ENCODE data around the gene GSX2.

The GSX2 gene

DNA sequence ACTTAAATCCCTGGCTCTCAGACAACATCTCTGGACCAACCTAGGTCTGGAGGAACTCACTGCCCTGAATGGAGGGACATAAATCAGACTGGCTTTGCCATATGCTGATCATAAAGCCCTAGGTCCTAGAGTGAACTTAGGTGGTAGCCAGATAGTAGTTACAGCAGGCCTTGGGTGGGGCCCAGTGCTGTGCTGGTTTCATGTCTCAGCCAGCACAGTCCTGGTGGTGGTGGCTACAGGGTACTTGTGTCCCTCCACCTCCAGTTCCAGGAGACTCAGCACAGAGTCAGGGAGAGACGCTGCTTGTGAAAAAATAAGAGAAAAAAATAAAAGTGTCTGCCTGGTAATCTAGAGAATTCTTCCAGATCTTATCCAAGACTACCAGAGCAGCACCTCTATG, 40.3 kb downstream of the GSX2 start:
- DNase-seq (ENCODE audit: low spot score): no peak
- TF ChIP-seq, protein P1, sequence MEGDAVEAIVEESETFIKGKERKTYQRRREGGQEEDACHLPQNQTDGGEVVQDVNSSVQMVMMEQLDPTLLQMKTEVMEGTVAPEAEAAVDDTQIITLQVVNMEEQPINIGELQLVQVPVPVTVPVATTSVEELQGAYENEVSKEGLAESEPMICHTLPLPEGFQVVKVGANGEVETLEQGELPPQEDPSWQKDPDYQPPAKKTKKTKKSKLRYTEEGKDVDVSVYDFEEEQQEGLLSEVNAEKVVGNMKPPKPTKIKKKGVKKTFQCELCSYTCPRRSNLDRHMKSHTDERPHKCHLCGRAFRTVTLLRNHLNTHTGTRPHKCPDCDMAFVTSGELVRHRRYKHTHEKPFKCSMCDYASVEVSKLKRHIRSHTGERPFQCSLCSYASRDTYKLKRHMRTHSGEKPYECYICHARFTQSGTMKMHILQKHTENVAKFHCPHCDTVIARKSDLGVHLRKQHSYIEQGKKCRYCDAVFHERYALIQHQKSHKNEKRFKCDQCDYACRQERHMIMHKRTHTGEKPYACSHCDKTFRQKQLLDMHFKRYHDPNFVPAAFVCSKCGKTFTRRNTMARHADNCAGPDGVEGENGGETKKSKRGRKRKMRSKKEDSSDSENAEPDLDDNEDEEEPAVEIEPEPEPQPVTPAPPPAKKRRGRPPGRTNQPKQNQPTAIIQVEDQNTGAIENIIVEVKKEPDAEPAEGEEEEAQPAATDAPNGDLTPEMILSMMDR (IDR thresholded peaks at IDR 0.05; ENCODE audit: borderline replicate concordance, control extremely low read depth, extremely low read depth, insufficient read depth, missing control alignments): no peak
- in situ Hi-C loops (cut with MboI; ENCODE audit: low sequenced_read_pairs, unreplicated experiment): no loop called here

DNA sequence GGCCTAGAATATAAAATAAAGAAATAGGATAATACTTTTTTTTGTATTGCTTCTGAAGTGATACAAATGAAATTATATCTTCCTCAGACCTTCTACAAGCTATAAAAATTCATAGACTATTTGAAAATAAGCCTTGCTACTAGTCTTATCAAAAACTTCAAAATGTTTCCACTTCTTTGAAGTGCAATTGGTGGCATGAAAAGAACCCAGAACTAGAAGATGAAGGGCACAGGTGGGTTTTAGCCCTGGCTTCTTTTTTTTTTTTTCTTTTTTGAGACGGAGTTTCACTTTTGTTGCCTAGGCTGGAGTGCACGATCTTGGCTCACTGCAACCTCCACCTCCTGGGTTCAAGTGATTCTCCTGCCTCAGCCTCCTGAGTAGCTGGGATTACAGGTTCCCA, 44.2 kb downstream of the GSX2 start:
- TF ChIP-seq, protein P1 (IDR thresholded peaks at IDR 0.05; ENCODE audit: borderline replicate concordance, control extremely low read depth, extremely low read depth, insufficient read depth, missing control alignments): no peak
- in situ Hi-C loops (cut with MboI; ENCODE audit: low sequenced_read_pairs, unreplicated experiment): no loop called here
- DNase-seq (ENCODE audit: low spot score): no peak

DNA sequence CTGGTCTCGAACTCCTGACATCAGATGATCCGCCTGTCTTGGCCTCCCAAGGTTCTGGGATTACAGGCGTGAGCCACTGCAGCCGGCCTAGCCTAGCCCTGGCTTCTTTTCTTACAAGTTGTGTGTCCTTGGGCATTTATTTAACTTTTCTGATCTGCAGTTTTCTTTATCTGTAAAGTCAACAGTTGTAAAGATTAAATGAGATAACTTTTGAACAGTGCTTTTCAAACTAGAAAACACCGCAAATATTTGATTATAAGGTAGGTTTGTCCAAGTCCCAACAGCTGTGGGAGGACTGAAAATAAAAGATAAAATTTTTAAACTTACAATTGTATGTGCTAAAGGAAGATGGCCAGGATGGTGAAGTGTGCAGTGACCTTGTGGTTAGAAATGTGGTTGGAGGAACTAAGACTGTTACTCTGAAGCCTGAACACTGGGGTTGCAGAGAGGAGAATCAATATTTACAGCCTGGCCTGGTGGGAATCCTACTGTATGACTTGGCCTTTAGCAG, 44.8 kb downstream of the GSX2 start:
- in situ Hi-C loops (cut with MboI; ENCODE audit: low sequenced_read_pairs, unreplicated experiment): no loop called here
- TF ChIP-seq, protein P1 (IDR thresholded peaks at IDR 0.05; ENCODE audit: borderline replicate concordance, control extremely low read depth, extremely low read depth, insufficient read depth, missing control alignments): no peak
- DNase-seq (ENCODE audit: low spot score): no peak

DNA sequence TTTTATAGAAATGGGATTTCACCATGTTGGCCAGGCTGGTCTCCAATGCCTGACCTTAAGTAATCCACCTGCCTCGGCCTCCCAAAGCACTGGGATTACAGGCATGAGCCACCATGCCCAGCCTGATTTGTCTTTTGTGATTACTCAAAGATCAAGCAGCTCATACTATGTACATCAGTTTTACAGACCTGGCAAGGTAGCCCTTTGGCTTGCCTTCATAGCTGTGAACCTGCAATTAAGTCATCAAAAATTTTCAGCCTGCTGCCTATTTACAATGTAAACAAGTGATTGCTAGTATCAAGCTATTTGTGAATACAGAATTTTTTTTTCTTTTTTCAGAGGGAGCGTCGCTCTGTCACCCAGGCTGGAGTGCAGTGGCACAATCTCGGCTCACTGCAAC, 46.2 kb downstream of the GSX2 start:
- no peak for DNase-seq (ENCODE audit: low spot score)
- in situ Hi-C loops (cut with MboI; ENCODE audit: low sequenced_read_pairs, unreplicated experiment): no loop called here
- TF ChIP-seq, protein P1 (IDR thresholded peaks at IDR 0.05; ENCODE audit: borderline replicate concordance, control extremely low read depth, extremely low read depth, insufficient read depth, missing control alignments): no peak

DNA sequence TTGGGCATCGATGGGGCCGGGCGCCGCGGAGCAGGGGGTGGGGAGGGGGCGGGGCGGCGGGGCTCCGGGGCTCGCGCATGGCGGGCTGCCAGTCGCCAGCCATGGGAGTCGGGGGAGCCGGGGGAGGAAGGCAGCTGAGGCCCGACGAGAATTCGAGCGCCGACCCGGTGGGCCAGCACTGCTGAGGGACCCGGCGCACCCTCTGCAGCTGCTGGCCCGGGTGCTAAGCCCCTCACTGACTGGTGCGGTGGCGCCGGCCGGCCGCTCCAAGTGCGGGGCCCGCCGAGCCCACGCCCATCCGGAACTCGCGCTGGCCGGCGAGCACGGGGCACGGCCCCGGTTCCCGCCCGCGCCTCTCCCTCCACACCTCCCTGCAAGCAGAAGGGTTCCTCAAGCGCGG, 49.4 kb downstream of the GSX2 start:
- in situ Hi-C loops (cut with MboI; ENCODE audit: low sequenced_read_pairs, unreplicated experiment): no loop called here
- TF ChIP-seq, protein P1 (IDR thresholded peaks at IDR 0.05; ENCODE audit: borderline replicate concordance, control extremely low read depth, extremely low read depth, insufficient read depth, missing control alignments): no peak
- no peak for DNase-seq (ENCODE audit: low spot score)
